GDM1 (cell line): ENCODE measurements around the gene RGS1.

Source experiments
- DNase-seq: peaks from one replicate; lab custom pipeline; 2025; lab: John Stamatoyannopoulos, UW

RGS1 gene

DNA sequence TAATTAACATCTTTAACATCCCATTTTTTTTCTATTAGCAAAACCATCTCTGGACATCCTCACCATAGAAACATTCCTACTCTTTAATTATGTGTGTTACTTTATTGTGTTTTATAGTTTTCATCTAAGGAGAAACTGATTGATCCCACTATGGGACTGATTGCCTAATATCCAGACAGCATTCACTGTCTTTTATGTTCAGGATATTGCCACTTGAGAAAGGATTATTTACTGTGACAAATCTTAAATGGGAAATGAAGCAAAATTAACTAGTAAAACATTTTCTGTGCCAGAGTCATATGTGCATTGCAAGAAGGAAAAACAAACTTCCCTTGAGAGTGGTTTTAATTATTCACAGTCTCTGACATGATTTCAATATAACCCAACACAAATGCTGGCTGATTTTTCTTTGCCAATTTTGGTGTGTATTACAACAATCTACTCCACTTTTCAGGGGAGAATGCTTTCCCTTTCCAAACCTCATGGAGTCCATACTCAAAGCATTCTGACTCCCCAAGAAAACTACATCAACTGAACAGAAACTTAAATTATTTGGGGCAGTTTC lies 44.6 kb downstream of the RGS1 start:
- no peak for DNase-seq

DNA sequence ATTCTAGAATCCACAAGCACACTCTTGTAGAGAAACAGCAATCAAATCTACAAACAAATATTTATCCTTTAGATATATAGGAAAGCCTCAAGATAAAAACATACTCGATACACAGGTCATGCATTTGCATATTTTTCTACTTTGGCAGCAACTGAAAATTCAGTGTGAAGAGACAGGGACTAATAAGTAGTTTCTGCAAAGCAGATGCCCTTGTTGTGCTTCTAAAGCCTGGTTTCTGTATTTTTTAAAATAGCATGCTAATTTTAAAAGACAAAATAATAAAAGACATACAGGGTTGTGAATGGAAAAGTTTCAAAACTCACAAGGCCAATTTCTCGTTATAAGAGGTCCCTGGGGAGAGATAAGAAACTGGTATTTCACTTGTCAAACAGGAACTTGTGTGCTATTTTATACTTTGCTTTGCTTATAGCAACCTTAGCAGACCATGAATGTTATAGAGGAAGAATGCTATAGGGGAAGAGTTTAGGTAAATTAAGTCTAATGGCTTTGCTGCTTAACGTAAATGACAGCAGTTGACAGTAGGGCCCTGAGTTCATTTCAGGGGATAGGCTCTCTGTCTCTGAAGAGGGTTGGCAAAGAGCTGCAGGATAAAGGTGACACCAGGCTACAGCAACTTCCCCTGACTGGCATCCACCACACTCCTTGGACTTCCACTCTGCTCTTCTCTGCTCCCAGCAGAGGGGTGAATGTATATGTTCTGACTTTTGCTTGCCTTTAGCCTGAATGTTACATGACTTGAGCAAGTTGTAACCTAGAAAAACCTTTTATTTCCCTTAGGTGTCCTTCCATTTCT lies 51.0 kb downstream of the RGS1 start:
- no peak for DNase-seq

DNA sequence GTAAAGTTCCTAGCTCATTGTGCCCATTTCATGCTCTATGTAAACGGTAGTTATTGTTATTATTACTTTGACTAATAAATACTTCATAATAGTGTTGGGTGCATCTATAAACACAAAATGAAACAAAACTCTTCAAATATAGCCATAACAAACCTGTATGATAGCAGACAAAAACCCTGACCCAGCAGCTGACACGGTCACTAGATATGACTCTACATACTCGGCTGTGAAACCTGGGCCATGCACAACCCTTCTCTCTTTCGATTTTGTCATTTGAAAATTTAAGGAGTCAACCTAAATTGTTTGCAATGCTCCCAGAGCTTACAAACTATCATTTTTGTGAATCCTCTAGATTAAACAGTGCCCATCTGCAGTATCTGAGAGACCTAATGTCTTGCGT lies 52.3 kb downstream of the RGS1 start:
- DNase-seq: no peak

DNA sequence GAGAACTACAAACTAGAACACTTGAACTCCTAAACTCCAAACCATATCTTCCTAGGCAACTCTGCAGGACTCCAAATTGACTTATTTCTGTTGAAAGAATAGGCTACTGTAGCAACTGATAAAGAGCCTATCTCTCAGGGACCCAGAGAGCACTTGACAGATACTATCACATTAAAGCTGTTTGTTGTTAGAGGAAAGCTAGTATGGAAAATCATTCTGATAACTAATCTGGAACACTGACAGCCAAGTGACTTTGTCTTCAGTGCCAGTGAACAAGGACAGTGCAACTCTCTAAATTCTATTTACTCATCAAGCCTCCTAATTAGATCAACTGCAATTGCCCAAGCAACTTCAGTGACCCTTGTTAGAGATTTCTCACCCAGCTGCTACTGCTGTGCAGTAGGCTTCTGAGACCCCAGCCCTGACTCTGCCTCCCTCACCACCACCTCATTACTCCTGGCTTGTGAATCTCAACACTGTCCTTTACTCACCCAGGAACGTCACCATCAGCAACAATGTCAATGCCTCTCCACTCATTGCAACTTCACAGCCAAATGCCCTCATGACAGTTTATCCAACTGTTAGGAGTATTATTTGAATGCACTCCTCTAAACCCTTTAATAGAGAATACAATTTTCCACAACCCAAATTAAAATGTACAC lies 53.0 kb downstream of the RGS1 start:
- DNase-seq: no peak

DNA sequence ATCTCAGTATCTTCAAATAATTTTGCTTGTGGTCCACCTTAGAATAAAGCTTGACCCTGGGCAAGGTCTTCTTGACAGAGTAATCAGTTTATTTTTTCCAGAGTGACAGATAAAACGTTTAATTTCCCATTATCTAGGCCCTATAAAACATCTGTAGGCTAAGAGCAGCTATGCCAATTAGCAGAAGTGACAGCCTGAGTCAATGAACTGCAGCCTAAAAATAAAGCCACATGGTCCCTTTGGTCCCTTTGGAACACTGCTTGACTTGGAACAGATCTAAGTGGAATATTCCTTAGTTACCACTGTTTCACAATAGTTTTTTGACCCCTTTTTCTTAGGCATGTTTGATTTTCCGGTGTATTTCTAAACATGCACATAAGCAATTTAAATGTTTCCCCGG lies 54.0 kb downstream of the RGS1 start:
- DNase-seq: no peak
